Stimulated activated CD8-positive, alpha-beta memory T cell treated with anti-CD3 and anti-CD28 coated beads, Interleukin-4, amount 100 ng/mL, for 48 hours (primary cell): ENCODE results near the gene KRT73.

Experiments used
- DNase-seq: peaks from one replicate; pipeline ENCODE4 v3.0.0-alpha.2; 2020

Gene KRT73

GRCh38 chr12:52616680-52617402 is 1.5 kb downstream of the KRT73 start:
- DNase-seq: no peak

- DNase-seq: no peak
These were observed 2.4 kb downstream of the KRT73 start for GRCh38 chr12:52615912-52616311.

GRCh38 chr12:52615208-52615868 is 3.0 kb downstream of the KRT73 start:
- DNase-seq: peak; percentile 54

GRCh38 chr12:52614381-52615207 is 3.8 kb downstream of the KRT73 start:
- DNase-seq: no peak

- peak; percentile 25 for DNase-seq
These were observed 4.9 kb downstream of the KRT73 start for GRCh38 chr12:52613384-52614030.

- peak; percentile 19 for DNase-seq
These were observed 5.7 kb downstream of the KRT73 start for GRCh38 chr12:52612431-52613383.

- DNase-seq: peak; percentile 23
These were observed 7.3 kb downstream of the KRT73 start for GRCh38 chr12:52611080-52611468.

- DNase-seq: peak; percentile 23
These were observed 9.3 kb downstream of the KRT73 start for GRCh38 chr12:52608826-52609630.

GRCh38 chr12:52608161-52608560 is 10.2 kb downstream of the KRT73 start:
- DNase-seq: peak; percentile 18

- DNase-seq: peak; percentile 9
These were observed 11.0 kb downstream of the KRT73 start for GRCh38 chr12:52607314-52607713.

GRCh38 chr12:52606581-52607218 is 11.7 kb downstream of the KRT73 start:
- peak; percentile 17 for DNase-seq

GRCh38 chr12:52606096-52606495 is 12.3 kb downstream of the KRT73 start:
- DNase-seq: no peak

- no peak for DNase-seq
These were observed 12.8 kb downstream of the KRT73 start for GRCh38 chr12:52605542-52605941.

- peak; percentile 21 for DNase-seq
These were observed 13.5 kb downstream of the KRT73 start for GRCh38 chr12:52604859-52605258.

GRCh38 chr12:52603314-52603713 is 15.0 kb downstream of the KRT73 start:
- DNase-seq: peak; percentile 32

- DNase-seq: peak; percentile 18
These were observed 15.8 kb downstream of the KRT73 start for GRCh38 chr12:52602552-52602951.

GRCh38 chr12:52601671-52602070 is 16.7 kb downstream of the KRT73 start:
- DNase-seq: peak; percentile 15

GRCh38 chr12:52600941-52601481 is 17.3 kb downstream of the KRT73 start, which contains the start of gene KRT72:
Gene KRT72 (minus strand): TSS chr12:52601463. CDS start chr12:52601452, 11 bp downstream.
- DNase-seq: peak; percentile 14

- peak; percentile 2 for DNase-seq
These were observed 17.9 kb downstream of the KRT73 start for GRCh38 chr12:52600475-52600874.

- DNase-seq: no peak
These were observed 18.3 kb downstream of the KRT73 start for GRCh38 chr12:52600071-52600470.
